Loucy (cell line): ENCODE data around the gene ENTPD8.

Experiments used
- H2AFZ ChIP-seq: fragments of 200-600 bp; sonication (generic); 2 replicates; pipeline ENCODE4 v1.6.0; 2016; ENCODE audit warnings: antibody characterized with exemption, mild to moderate bottlenecking, low read length, moderate library complexity
- H3F3A ChIP-seq: fragments of 200-600 bp; 2 replicates; pipeline ENCODE4 v1.6.0; 2016; ENCODE audit warnings: antibody characterized with exemption, low read depth, mild to moderate bottlenecking
- H3K27me3 ChIP-seq: fragments of 200-600 bp; sonication (generic); 2 replicates; pipeline ENCODE4 v1.6.1; 2014; ENCODE audit warnings: low read length, mild to moderate bottlenecking; ENCODE audit not compliant: insufficient read depth, poor library complexity, severe bottlenecking
- H3K36me3 ChIP-seq: fragments of 200-600 bp; sonication (generic); 2 replicates; pipeline ENCODE4 v1.6.1; 2016; ENCODE audit warnings: low read length; ENCODE audit not compliant: insufficient read depth
- H3K4me1 ChIP-seq: fragments of 200-600 bp; sonication (generic); 2 replicates; pipeline ENCODE4 v1.5.1; 2014; ENCODE audit warnings: low read length, mild to moderate bottlenecking; ENCODE audit not compliant: insufficient read depth, poor library complexity, severe bottlenecking
- H3K4me2 ChIP-seq: fragments of 200-600 bp; sonication (generic); 2 replicates; pipeline ENCODE4 v1.6.0; 2014; ENCODE audit warnings: antibody characterized with exemption, low read length, low read depth, mild to moderate bottlenecking; ENCODE audit not compliant: poor library complexity, severe bottlenecking
- H3K4me3 ChIP-seq: fragments of 200-600 bp; sonication (generic); 2 replicates; pipeline ENCODE4 v1.5.1; 2014; ENCODE audit warnings: low read length, mild to moderate bottlenecking, mixed read lengths; ENCODE audit not compliant: poor library complexity, severe bottlenecking
- H3K79me2 ChIP-seq: fragments of 200-600 bp; sonication (generic); 2 replicates; pipeline ENCODE4 v1.6.1; 2014; ENCODE audit warnings: low read length; ENCODE audit not compliant: insufficient read depth
- H3K9ac ChIP-seq: fragments of 200-600 bp; sonication (generic); 2 replicates; pipeline ENCODE4 v1.6.0; 2014; ENCODE audit warnings: mild to moderate bottlenecking, low read depth, low read length, moderate library complexity; ENCODE audit not compliant: poor library complexity, severe bottlenecking
- H3K9me2 ChIP-seq: fragments of 200-600 bp; sonication (generic); replicated peaks from 2 replicates; pipeline ENCODE4 v1.6.1; 2016; ENCODE audit warnings: low read depth, low read length, mixed read lengths
- H3K9me3 ChIP-seq: fragments of 200-600 bp; sonication (generic); 2 replicates; pipeline ENCODE4 v1.6.1; 2014; ENCODE audit warnings: mild to moderate bottlenecking, antibody characterized with exemption, low read length, low read depth; ENCODE audit not compliant: insufficient read depth
- H4K20me1 ChIP-seq: fragments of 200-600 bp; sonication (generic); 2 replicates; pipeline ENCODE4 v1.6.0; 2014; ENCODE audit warnings: antibody characterized with exemption, low read length, mild to moderate bottlenecking; ENCODE audit not compliant: insufficient read depth, poor library complexity, severe bottlenecking
- CTCF ChIP-seq: fragments of 200-600 bp; sonication (generic); conservative IDR thresholded peaks from 2 replicates; pipeline ENCODE4 v1.5.1; 2014; ENCODE audit warnings: mild to moderate bottlenecking, antibody characterized with exemption, low read length
- EZH2phosphoT487 ChIP-seq: fragments of 200-600 bp; IDR thresholded peaks from 2 replicates; pipeline ENCODE4 v1.6.1; 2018; ENCODE audit warnings: antibody characterized with exemption, mild to moderate bottlenecking, moderate library complexity, borderline replicate concordance

Gene ENTPD8

GRCh38 chr9:137396227-137396626 lies 44.9 kb downstream of the ENTPD8 start:
- Histone ChIP-seq H3K4me3 (no peak overlapping the region), H3K9me3 (peaks cover 10% of the 10 kb centered on the region; the same call in 1 of the 2 replicates), H3K27me3 (no peaks in the 10 kb centered on the region), H2AFZ (no peak overlapping the region), H3K9me2 (no peaks in the 10 kb centered on the region), H3K79me2 (no peaks in the 10 kb centered on the region), H3K4me2 (no peak overlapping the region), H3K9ac (no peak overlapping the region), H3K36me3 (no peaks in the 10 kb centered on the region), H3F3A (no peaks in the 10 kb centered on the region), H3K4me1 (no peaks in the 10 kb centered on the region), H4K20me1 (no peaks in the 10 kb centered on the region)
- no peak for TF ChIP-seq EZH2phosphoT487
- no peak for TF ChIP-seq CTCF

- H3K79me2 ChIP-seq, result no peaks in the 10 kb centered on the region
- no peaks in the 10 kb centered on the region for H4K20me1 ChIP-seq
- no peaks in the 10 kb centered on the region for H3K4me1 ChIP-seq
- H3K4me2 ChIP-seq, result no peak overlapping the region
- TF ChIP-seq CTCF (no peak), EZH2phosphoT487 (no peak)
- H3K27me3 ChIP-seq, result no peaks in the 10 kb centered on the region
- H3K9me2 ChIP-seq, result no peaks in the 10 kb centered on the region
- H3F3A ChIP-seq, result no peaks in the 10 kb centered on the region
- no peak overlapping the region for H2AFZ ChIP-seq
- H3K9ac ChIP-seq, result no peak overlapping the region
- H3K4me3 ChIP-seq, result no peak overlapping the region
- H3K9me3 ChIP-seq, result peaks cover 10% of the 10 kb centered on the region; the same call in 1 of the 2 replicates
- no peaks in the 10 kb centered on the region for H3K36me3 ChIP-seq
Observed at GRCh38 chr9:137395666-137396010, 45.5 kb downstream of the ENTPD8 start.

- TF ChIP-seq EZH2phosphoT487 (no peak), CTCF (no peak)
- Histone ChIP-seq H2AFZ (no peak overlapping the region), H3K9me3 (peaks cover 10% of the 10 kb centered on the region; the same call in 1 of the 2 replicates), H3K27me3 (no peaks in the 10 kb centered on the region), H3K9me2 (no peaks in the 10 kb centered on the region), H3K79me2 (no peaks in the 10 kb centered on the region), H3K4me2 (no peak overlapping the region), H3K4me1 (no peaks in the 10 kb centered on the region), H3K36me3 (no peaks in the 10 kb centered on the region), H3K9ac (no peak overlapping the region), H3K4me3 (no peak overlapping the region), H4K20me1 (no peaks in the 10 kb centered on the region), H3F3A (no peaks in the 10 kb centered on the region)
Observed at GRCh38 chr9:137394866-137395665, 46.1 kb downstream of the ENTPD8 start.
